OCI-LY7 (cell line): Measurements from ENCODE around the gene CD8A. TPM values are rescaled to one million over a fixed set of nuclear protein-coding genes. Genes with fewer than 3 reads are reported as not detected.
"Not testable (repeated sequence)": the region's sequence is repeated elsewhere in the genome, so short reads cannot be mapped to it uniquely, and the experiment has no call there.

Experiments
- BruUV-seq: library from RNA; stranded (reverse); fragments of 400-500 nt; replicated peaks from 2 replicates; lab custom pipeline; 2021; lab: Mats Ljungman, UMichigan
- CTCF ChIA-PET: fragments of 300-600 bp; sonication (Branson Sonifier 250); formaldehyde crosslinking; loops from one replicate; lab custom pipeline; 2022; ENCODE audit warnings: antibody characterized with exemption; ENCODE audit not compliant: unreplicated experiment; lab: Charles Lee
- POLR2A ChIA-PET: fragments of 300-600 bp; sonication (Branson Sonifier 250); formaldehyde crosslinking; loops from one replicate; lab custom pipeline; 2022; ENCODE audit warnings: antibody characterized with exemption; lab: Charles Lee
- DNase-seq: peaks from one replicate; pipeline ENCODE4 v3.0.0-alpha.2; 2015; ENCODE audit warnings: low spot score
- H2AFZ ChIP-seq: fragments of 200-600 bp; sonication (generic), shearing (Covaris generic); 2 replicates; pipeline ENCODE4 v1.6.1; 2014; ENCODE audit warnings: mild to moderate bottlenecking, antibody characterized with exemption, low read length, moderate library complexity
- H3K27ac ChIP-seq: fragments of 200-600 bp; sonication (generic); 2 replicates; pipeline ENCODE4 v1.5.1; 2014; ENCODE audit warnings: mixed run types, low read depth, mild to moderate bottlenecking, moderate library complexity, low read length, inconsistent platforms; ENCODE audit not compliant: poor library complexity, severe bottlenecking
- H3K36me3 ChIP-seq: fragments of 200-600 bp; sonication (generic); 2 replicates; pipeline ENCODE4 v1.6.1; 2014; ENCODE audit warnings: mild to moderate bottlenecking, antibody characterized with exemption, low read length, moderate library complexity, mixed read lengths; ENCODE audit not compliant: insufficient read depth
- H3K4me1 ChIP-seq: fragments of 200-600 bp; sonication (generic); 2 replicates; pipeline ENCODE4 v1.5.1; 2014; ENCODE audit warnings: mild to moderate bottlenecking, low read length; ENCODE audit not compliant: insufficient read depth, poor library complexity, severe bottlenecking
- H3K4me2 ChIP-seq: fragments of 200-600 bp; sonication (generic); 2 replicates; pipeline ENCODE4 v1.6.1; 2014; ENCODE audit warnings: mild to moderate bottlenecking, low read length
- H3K4me3 ChIP-seq: fragments of 200-600 bp; sonication (generic); 2 replicates; pipeline ENCODE4 v1.5.1; 2014; ENCODE audit warnings: mild to moderate bottlenecking, low read depth, low read length; ENCODE audit not compliant: poor library complexity, severe bottlenecking
- H3K79me2 ChIP-seq: fragments of 200-600 bp; sonication (generic); 2 replicates; pipeline ENCODE4 v1.6.1; 2016; ENCODE audit warnings: low read depth, mild to moderate bottlenecking, low read length, moderate library complexity, mixed read lengths; ENCODE audit not compliant: insufficient read depth
- H3K9me2 ChIP-seq: fragments of 200-600 bp; sonication (generic); 2 replicates; pipeline ENCODE4 v1.6.1; 2016; ENCODE audit warnings: mild to moderate bottlenecking, low read length, mixed read lengths; ENCODE audit not compliant: insufficient read depth
- H3K9me3 ChIP-seq: fragments of 200-600 bp; sonication (generic); 2 replicates; pipeline ENCODE4 v1.6.1; 2014; ENCODE audit warnings: mild to moderate bottlenecking, mixed run types, low read length, mixed read lengths
- H4K20me1 ChIP-seq: fragments of 200-600 bp; sonication (generic); 2 replicates; pipeline ENCODE4 v1.6.1; 2014; ENCODE audit warnings: mild to moderate bottlenecking, antibody characterized with exemption, low read length, moderate library complexity, mixed read lengths; ENCODE audit not compliant: insufficient read depth
- CTCF ChIP-seq: fragments of 200-600 bp; sonication (generic); conservative IDR thresholded peaks from 2 replicates; pipeline ENCODE4 v1.5.1; 2014; ENCODE audit warnings: mild to moderate bottlenecking, antibody characterized with exemption, low read length, moderate library complexity, mixed read lengths
- EZH2phosphoT487 ChIP-seq: fragments of 200-600 bp; sonication (generic); IDR thresholded peaks from 2 replicates; pipeline ENCODE4 v1.6.1; 2018; ENCODE audit warnings: low read depth, borderline replicate concordance, mild to moderate bottlenecking, mixed run types, antibody characterized with exemption, low read length, moderate library complexity, mixed read lengths
- intact Hi-C: fragments of 100-400 bp; cut with micrococcal nuclease; formaldehyde crosslinking; loops from one replicate; pipeline ENCODE4 v1.10.0; 2022; ENCODE audit not compliant: unreplicated experiment
- total RNA-seq, 2 experiments: library from RNA; depleted of rRNA in 1 of 2; stranded (reverse); fragments of >200 nt in 1 of 2; shearing (Covaris generic) in 1 of 2; gene quantifications; 2 replicates each; pipeline ENCODE4 v1.2.3, GENCODE V29; 2014 to 2022

Gene CD8A
- total RNA-seq, 2 experiments from 2014 or later = not detected

- H3K27ac ChIP-seq, H3K4me3 ChIP-seq, H3K4me1 ChIP-seq, POLR2A ChIA-PET, H3K36me3 ChIP-seq, BruUV-seq, CTCF ChIA-PET, H3K4me2 ChIP-seq, H3K9me2 ChIP-seq, H4K20me1 ChIP-seq, intact Hi-C loops, DNase-seq, H3K9me3 ChIP-seq, H2AFZ ChIP-seq, H3K79me2 ChIP-seq: not testable (repeated sequence)
Observed at GRCh38 chr2:86835548-86835889, 44.8 kb upstream of the CD8A start.

GRCh38 chr2:86833315-86833714, 42.6 kb upstream of the CD8A start:
- H3K79me2 ChIP-seq = no peaks in the 10 kb centered on the region
- POLR2A ChIA-PET = no interaction called here
- no peaks in the 10 kb centered on the region for H3K9me2 ChIP-seq
- H3K4me1 ChIP-seq = no peaks in the 10 kb centered on the region
- intact Hi-C loops = no loop called here
- H3K4me2 ChIP-seq = no peak overlapping the region
- H4K20me1 ChIP-seq = no peaks in the 10 kb centered on the region
- no peak for DNase-seq
- BruUV-seq = no TSS peak
- no peak overlapping the region for H3K4me3 ChIP-seq
- H2AFZ ChIP-seq = no peak overlapping the region
- H3K27ac ChIP-seq = no peak overlapping the region
- no peaks in the 10 kb centered on the region for H3K36me3 ChIP-seq
- CTCF ChIA-PET = no interaction called here
- H3K9me3 ChIP-seq = no peaks in the 10 kb centered on the region
- TF ChIP-seq EZH2phosphoT487 = no peak
- no peak for TF ChIP-seq CTCF

- DNase-seq = no peak
- no peaks in the 10 kb centered on the region for H3K36me3 ChIP-seq
- CTCF ChIA-PET = no interaction called here
- H3K4me3 ChIP-seq = no peak overlapping the region
- intact Hi-C loops = no loop called here
- H4K20me1 ChIP-seq = no peaks in the 10 kb centered on the region
- POLR2A ChIA-PET = no interaction called here
- no peaks in the 10 kb centered on the region for H3K9me3 ChIP-seq
- TF ChIP-seq EZH2phosphoT487 = no peak
- TF ChIP-seq CTCF = no peak
- no peak overlapping the region for H2AFZ ChIP-seq
- BruUV-seq = no TSS peak
- H3K79me2 ChIP-seq = no peaks in the 10 kb centered on the region
- H3K9me2 ChIP-seq = no peaks in the 10 kb centered on the region
- no peak overlapping the region for H3K4me2 ChIP-seq
- H3K27ac ChIP-seq = no peak overlapping the region
- no peaks in the 10 kb centered on the region for H3K4me1 ChIP-seq
Observed at GRCh38 chr2:86832334-86833096, 41.8 kb upstream of the CD8A start.
